Activated B cell treated with CpG ODN at 0.5 μM for 24 hours (primary cell): ENCODE results near the gene FAM53C. TPM values are rescaled to one million over a fixed set of nuclear protein-coding genes. Genes with fewer than 3 reads are reported as not detected.
A peak's percentile ranks its signal among the peaks of the same experiment; 100 is the strongest.

Experiments
- ATAC-seq: fragments of 200-7000 bp; cut with Tn5 transposase; one replicate; pipeline ENCODE4 v1.10.0; 2021; ENCODE audit warnings: low read depth, mild to moderate bottlenecking, moderate library complexity
- CTCF ChIA-PET: fragments of 350-600 bp; sonication (Branson Sonifier 250); formaldehyde crosslinking; loops from one replicate; lab custom pipeline; 2021; ENCODE audit warnings: antibody characterized with exemption; lab: Charles Lee
- POLR2A ChIA-PET: fragments of 350-600 bp; sonication (Branson Sonifier 250); formaldehyde crosslinking; loops from one replicate; lab custom pipeline; 2021; ENCODE audit warnings: antibody characterized with exemption; lab: Charles Lee
- DNase-seq: peaks from one replicate; pipeline ENCODE4 v3.0.0; 2022
- H3K27ac Mint-ChIP-seq: one replicate; pipeline ENCODE4 v1.8.0; 2020; ENCODE audit warnings: mixed read lengths
- H3K27me3 Mint-ChIP-seq: one replicate; pipeline ENCODE4 v1.8.0; 2021; ENCODE audit warnings: mixed read lengths
- H3K36me3 Mint-ChIP-seq: one replicate; pipeline ENCODE4 v1.8.0; 2021; ENCODE audit warnings: low read depth, mixed read lengths
- H3K4me1 Mint-ChIP-seq: one replicate; pipeline ENCODE4 v1.8.0; 2021; ENCODE audit warnings: mixed read lengths
- H3K4me3 Mint-ChIP-seq: one replicate; pipeline ENCODE4 v1.8.0; 2020; ENCODE audit warnings: mild to moderate bottlenecking, mixed read lengths
- H3K9me3 Mint-ChIP-seq: one replicate; pipeline ENCODE4 v1.8.0; 2020; ENCODE audit warnings: mixed read lengths
- CTCF ChIP-seq: fragments of 200-600 bp; IDR thresholded peaks from one replicate; pipeline ENCODE4 v1.8.0; 2022; ENCODE audit warnings: antibody characterized with exemption, mild to moderate bottlenecking
- intact Hi-C: fragments of 100-400 bp; cut with micrococcal nuclease; formaldehyde crosslinking; loops from one replicate; pipeline ENCODE4 v1.15.1; 2024
- total RNA-seq: library from RNA; stranded (reverse); gene quantifications from 2 replicates; pipeline ENCODE4 v1.2.3, GENCODE V29; 2022

The FAM53C gene
- total RNA-seq, 1 donor from 2014 or later, result 24.9 TPM

GRCh38 chr5:138336952-138337684, 948 bp upstream of the FAM53C start:
- Mint-ChIP-seq H3K9me3 (no peaks in the 10 kb centered on the region), H3K27me3 (no peaks in the 10 kb centered on the region), H3K4me3 (peak overlapping the region; percentile 90), H3K27ac (peak overlapping the region; percentile 100), H3K36me3 (peaks cover 20% of the 10 kb centered on the region), H3K4me1 (peaks cover 40% of the 10 kb centered on the region)
- POLR2A ChIA-PET, result interaction anchor here (0.6 to 13.1 kb wide), 9 partner anchors 14 to 1910 kb away, joined by 3 to 322 read pairs (median 7); partner anchors contain the start of genes BRD8, EGR1, ETF1 and KDM3B
- no peak for DNase-seq
- intact Hi-C loops, result loop anchor here (1.0 to 10.0 kb wide), 5 partner anchors 124 to 860 kb away; partner anchors contain the start of genes BRD8, CDC23, PKD2L2 and SIL1
- no peak for TF ChIP-seq CTCF
- CTCF ChIA-PET, result interaction anchor here (1.0 to 7.8 kb wide), 2 partner anchors 8 to 15 kb away, joined by 3 to 134 read pairs; partner anchors contain the start of gene KDM3B
- peak; percentile 22 for ATAC-seq

- ATAC-seq (no peak), DNase-seq (peak; percentile 19)
- intact Hi-C loops, result loop anchor here (1.0 to 10.0 kb wide), 7 partner anchors 14 to 859 kb away; partner anchors contain the start of genes ETF1, HNRNPA0, HSPA9 and KDM3B
- CTCF ChIA-PET, result interaction anchor here (1.0 to 7.8 kb wide), 2 partner anchors 10 to 14 kb away, joined by 3 to 134 read pairs; partner anchors contain the start of gene KDM3B
- TF ChIP-seq CTCF, result no peak
- Mint-ChIP-seq H3K9me3 (no peaks in the 10 kb centered on the region), H3K27me3 (no peaks in the 10 kb centered on the region), H3K4me3 (peak overlapping the region; percentile 90), H3K4me1 (peaks cover 37% of the 10 kb centered on the region), H3K36me3 (peaks cover 24% of the 10 kb centered on the region), H3K27ac (peak overlapping the region; percentile 94)
- POLR2A ChIA-PET, result interaction anchor here (0.6 to 13.1 kb wide), 18 partner anchors 11 to 1227 kb away, joined by 3 to 322 read pairs (median 6); partner anchors contain the start of genes BRD8, CDC23, EGR1 and ETF1
Measured at GRCh38 chr5:138338411-138339090, 485 bp downstream of the FAM53C start.

- POLR2A ChIA-PET, result interaction anchor here (1.0 to 13.1 kb wide), 4 partner anchors 12 to 1064 kb away, joined by 3 to 322 read pairs (median 6); partner anchors contain the start of genes HNRNPA0 and KDM3B
- H3K27ac Mint-ChIP-seq, result peak overlapping the region; percentile 94
- intact Hi-C loops, result loop anchor here (2.0 to 10.0 kb wide), 3 partner anchors 454 to 858 kb away; partner anchors contain the start of genes HNRNPA0, PKD2L2 and SIL1
- ATAC-seq (no peak), DNase-seq (no peak)
- no peaks in the 10 kb centered on the region for H3K27me3 Mint-ChIP-seq
- H3K9me3 Mint-ChIP-seq, result no peaks in the 10 kb centered on the region
- peaks cover 37% of the 10 kb centered on the region for H3K4me1 Mint-ChIP-seq
- H3K4me3 Mint-ChIP-seq, result peak overlapping the region; percentile 90
- CTCF ChIA-PET, result interaction anchor here (7.8 kb wide), 1 partner anchor 13 kb away, joined by 134 read pairs; the partner anchor contains the start of gene KDM3B
- TF ChIP-seq CTCF, result no peak
- peaks cover 29% of the 10 kb centered on the region for H3K36me3 Mint-ChIP-seq
Measured at GRCh38 chr5:138339091-138339456, 1.0 kb downstream of the FAM53C start.

GRCh38 chr5:138339464-138339863, 1.4 kb downstream of the FAM53C start:
- ChIA-PET CTCF (interaction anchor here (7.8 kb wide), 1 partner anchor 13 kb away, joined by 134 read pairs; the partner anchor contains the start of gene KDM3B), POLR2A (interaction anchor here (1.5 to 13.1 kb wide), 2 partner anchors 12 to 585 kb away, joined by 8 to 322 read pairs; partner anchors contain the start of genes HNRNPA0 and KDM3B)
- TF ChIP-seq CTCF, result no peak
- DNase-seq (no peak), ATAC-seq (no peak)
- Mint-ChIP-seq H3K4me1 (peaks cover 37% of the 10 kb centered on the region), H3K27me3 (no peaks in the 10 kb centered on the region), H3K27ac (peak overlapping the region; percentile 94), H3K36me3 (peaks cover 33% of the 10 kb centered on the region), H3K4me3 (peak overlapping the region; percentile 90), H3K9me3 (no peaks in the 10 kb centered on the region)
- intact Hi-C loops, result loop anchor here (2.0 to 10.0 kb wide), 3 partner anchors 455 to 858 kb away; partner anchors contain the start of genes HNRNPA0, PKD2L2 and SIL1
